ENCODE data around the gene SLC38A1.

Gene SLC38A1

GRCh38 chr12:46230306-46230705, 38.5 kb downstream of the SLC38A1 start:
- no peak for DNase-seq

- DNase-seq = no peak
These were observed 41.2 kb downstream of the SLC38A1 start for GRCh38 chr12:46227616-46228015.

- peak; percentile 86 for DNase-seq
These were observed 44.5 kb downstream of the SLC38A1 start for GRCh38 chr12:46224386-46224785.

- no peak for DNase-seq
These were observed 45.8 kb downstream of the SLC38A1 start for GRCh38 chr12:46223047-46223446.

- no peak for DNase-seq
These were observed 46.2 kb downstream of the SLC38A1 start for GRCh38 chr12:46222636-46223035.

GRCh38 chr12:46221255-46222128, 47.4 kb downstream of the SLC38A1 start:
- no peak for DNase-seq

- no peak for DNase-seq
These were observed 48.8 kb downstream of the SLC38A1 start for GRCh38 chr12:46219877-46220655.

- no peak for DNase-seq
These were observed 49.5 kb downstream of the SLC38A1 start for GRCh38 chr12:46219132-46219876.

- DNase-seq = no peak
These were observed 50.3 kb downstream of the SLC38A1 start for GRCh38 chr12:46218322-46219095.

- peak; percentile 32 for DNase-seq
These were observed 51.1 kb downstream of the SLC38A1 start for GRCh38 chr12:46217541-46218321.

- no peak for DNase-seq
These were observed 54.0 kb downstream of the SLC38A1 start for GRCh38 chr12:46214668-46215436.

- DNase-seq = no peak
These were observed 56.5 kb downstream of the SLC38A1 start for GRCh38 chr12:46212108-46212982.

GRCh38 chr12:46210873-46211439, 57.9 kb downstream of the SLC38A1 start:
- no peak for DNase-seq

- peak; percentile 67 for DNase-seq
These were observed 58.6 kb downstream of the SLC38A1 start for GRCh38 chr12:46209914-46210872.

- DNase-seq = no peak
These were observed 59.7 kb downstream of the SLC38A1 start for GRCh38 chr12:46209170-46209569.

GRCh38 chr12:46208370-46208769, 60.5 kb downstream of the SLC38A1 start:
- DNase-seq = no peak

GRCh38 chr12:46207644-46208043, 61.2 kb downstream of the SLC38A1 start:
- DNase-seq = no peak

GRCh38 chr12:46206471-46206870, 62.4 kb downstream of the SLC38A1 start:
- DNase-seq = no peak
